Activated CD8-positive, alpha-beta memory T cell treated with anti-CD3 and anti-CD28 coated beads, Interleukin-2, amount 50 U/mL, for 24 hours (primary cell): ENCODE data around the gene TFF2.

Experiments used
- DNase-seq: peaks from one replicate; pipeline ENCODE4 v3.0.0-alpha.2; 2020; ENCODE audit errors: extremely low read depth

The TFF2 gene

DNA sequence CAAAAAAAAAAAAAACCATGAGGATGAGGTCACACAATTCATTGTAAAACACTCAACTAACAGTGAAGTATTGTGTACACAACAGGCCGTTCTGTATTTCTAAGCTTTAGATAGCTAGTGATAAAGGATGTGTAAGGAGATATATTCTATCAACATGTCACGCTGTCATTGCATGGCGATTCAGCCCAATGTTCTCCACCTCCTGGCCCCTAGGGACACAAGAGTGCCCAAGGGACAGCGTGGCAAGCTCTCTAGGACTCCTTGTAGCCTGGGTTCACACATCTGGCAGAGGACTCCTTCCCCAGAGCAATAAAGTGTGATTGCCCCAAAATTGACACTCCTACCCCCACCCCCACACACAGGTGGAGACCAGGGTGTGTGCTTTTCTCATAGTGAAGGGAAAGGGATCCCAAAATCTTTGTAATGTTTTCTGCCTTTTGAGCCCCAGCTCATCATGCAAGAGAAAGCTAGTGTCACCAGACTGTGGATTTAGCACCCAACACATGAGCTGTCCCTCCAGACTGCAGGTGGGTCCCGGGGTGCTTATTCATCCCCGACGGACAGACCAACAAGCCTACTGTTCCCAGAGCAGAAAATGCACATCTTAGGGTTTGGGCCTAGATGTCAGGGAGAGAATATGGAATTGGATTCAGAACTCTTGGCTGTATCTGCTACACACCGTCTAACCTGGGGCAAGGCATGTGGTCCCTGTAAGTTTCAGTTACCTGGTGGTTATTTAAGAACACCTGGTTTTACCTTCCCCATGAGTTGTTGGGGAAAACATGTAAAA lies 33.6 kb upstream of the TFF2 start:
- DNase-seq, result no peak

DNA sequence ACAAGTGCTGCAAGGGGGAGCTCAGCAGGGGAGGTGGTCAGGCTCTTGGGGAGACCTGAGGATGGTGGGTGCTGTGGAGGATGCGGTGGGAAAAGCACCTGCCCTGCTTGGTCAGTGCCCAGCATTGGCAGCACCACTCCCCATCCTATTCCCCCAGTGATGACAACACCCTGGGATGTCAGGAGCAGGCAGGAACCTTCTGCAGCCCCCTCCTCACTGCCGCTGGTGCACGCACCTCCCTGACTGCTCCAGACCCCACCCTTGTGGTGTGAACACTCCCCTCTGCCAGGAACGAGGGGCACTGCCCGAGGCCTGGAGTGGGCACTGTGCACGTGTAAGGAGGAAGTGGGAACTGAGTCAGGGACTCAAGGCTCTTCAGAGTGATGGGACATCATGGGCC lies 32.5 kb upstream of the TFF2 start:
- DNase-seq, result no peak

DNA sequence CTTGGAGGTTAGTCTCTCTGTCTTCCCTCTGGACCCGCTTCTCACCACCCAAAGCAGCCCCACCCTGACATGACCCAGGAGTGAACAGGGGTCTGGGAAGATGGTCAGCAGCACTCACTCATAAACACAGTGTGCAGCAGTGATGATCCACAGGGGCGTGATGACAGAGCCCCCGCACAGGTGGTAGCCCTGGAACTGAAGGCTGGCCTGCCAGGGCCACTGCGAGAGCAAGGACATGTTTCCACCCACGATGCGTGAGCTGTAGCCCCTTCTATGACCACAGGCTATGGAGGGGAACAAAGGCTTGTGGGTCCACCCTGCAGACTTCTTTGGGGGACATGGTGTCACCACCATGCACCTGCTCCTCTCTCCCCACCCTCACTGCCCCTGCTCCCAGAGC lies 32.1 kb upstream of the TFF2 start:
- no peak for DNase-seq

DNA sequence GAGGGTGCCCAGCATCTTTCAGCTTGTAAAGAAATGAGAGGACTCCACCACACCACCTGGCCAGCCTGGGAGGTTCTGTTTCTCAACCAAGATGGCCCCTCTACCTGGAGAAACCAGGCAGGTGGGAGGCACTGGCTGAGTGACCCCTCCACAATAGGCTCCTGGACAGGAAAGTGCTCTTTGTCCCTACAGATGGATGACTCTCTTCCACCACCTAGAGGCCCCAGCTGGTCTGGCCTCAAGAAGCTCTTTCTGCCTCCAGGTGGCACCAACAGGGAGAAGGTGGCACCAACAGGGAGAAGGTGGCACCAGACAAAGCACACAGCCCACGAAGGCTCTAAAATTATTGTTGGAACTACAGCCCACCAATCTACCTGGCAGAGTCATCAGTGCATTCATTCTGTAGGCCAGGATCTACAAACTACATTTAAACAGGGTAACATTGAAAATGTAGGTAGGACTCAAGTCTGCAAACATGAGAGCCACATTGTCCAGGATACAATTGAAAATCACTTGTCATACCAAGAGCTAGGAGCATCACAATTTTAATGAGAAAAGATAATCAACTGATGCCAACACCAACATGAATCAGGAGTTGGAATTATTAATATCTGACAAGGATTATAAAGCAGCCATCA lies 30.7 kb upstream of the TFF2 start:
- DNase-seq, result no peak

DNA sequence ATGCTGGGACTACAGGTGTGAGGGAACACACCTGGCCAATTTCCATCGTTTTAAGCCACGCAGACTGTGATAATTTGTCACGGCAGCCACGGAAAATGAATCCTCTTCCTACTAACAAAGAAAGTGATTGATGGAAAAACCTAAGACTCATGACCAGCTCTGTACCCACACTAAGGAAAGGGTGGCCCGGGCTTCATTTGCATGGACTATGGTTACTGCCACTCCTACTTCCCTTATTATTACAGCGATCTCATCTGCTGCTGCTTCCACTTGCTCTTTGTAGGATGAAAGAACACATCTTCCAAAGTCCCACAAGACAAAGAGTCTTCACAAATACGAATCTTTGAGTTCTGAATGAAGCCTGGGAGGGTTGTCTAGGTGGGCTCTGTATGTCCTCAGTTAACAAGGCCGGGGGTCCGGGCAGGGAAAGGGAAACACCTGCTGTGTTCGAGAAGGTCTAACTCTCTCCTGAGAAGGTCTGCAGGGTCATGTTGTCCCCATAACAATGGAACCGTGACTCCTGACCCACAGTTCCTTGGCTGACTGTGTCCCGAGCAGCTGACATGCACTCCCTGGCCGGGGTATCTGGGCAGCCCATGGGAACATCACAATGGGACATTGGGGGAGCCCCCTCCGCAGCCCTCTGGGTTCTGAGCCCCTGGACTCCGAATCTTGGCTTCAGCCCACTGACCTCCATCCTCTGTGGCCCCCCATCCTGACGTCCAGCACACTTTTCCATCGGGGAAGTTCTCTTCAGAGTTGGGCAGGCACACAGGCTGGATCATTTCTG lies 28.8 kb upstream of the TFF2 start:
- DNase-seq, result no peak

DNA sequence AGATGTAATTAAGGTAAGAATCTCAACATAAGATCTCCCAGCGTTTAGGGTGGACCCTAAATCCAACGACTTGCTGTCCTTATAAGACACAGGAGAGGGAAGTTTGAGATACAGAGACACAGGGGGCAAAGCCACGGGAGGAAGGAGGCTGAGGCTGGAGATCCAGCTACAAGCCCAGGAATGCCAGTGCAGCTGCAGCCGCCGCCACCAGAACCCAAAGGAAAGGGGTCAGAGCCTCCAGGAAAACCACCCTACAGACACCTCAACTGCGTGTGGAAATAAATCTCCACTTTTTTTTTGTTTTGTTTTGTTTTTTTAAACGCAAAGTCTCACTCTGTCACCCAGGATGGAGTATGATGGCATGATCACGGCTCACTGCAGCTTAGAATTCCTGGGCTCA lies 27.6 kb upstream of the TFF2 start:
- DNase-seq, result no peak

DNA sequence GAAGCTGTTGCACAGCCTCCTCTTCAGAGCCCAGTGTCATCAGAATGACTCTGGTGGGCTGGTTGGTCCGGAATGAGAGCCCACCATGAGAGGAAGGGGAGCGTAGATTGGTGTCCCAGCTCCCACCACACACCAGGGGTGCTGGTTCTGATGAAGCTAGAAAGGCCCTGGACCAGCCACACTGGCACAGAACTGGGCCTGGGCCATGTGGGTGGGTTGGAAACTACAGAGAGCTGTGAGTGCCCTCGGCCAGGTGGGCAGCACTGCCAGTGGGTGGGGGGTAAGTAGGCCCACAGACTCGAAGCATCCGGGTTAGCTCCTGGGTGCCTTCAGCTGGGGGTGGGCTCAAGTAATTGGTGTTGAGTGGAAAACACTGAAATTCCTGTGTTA lies 27.2 kb upstream of the TFF2 start:
- no peak for DNase-seq

DNA sequence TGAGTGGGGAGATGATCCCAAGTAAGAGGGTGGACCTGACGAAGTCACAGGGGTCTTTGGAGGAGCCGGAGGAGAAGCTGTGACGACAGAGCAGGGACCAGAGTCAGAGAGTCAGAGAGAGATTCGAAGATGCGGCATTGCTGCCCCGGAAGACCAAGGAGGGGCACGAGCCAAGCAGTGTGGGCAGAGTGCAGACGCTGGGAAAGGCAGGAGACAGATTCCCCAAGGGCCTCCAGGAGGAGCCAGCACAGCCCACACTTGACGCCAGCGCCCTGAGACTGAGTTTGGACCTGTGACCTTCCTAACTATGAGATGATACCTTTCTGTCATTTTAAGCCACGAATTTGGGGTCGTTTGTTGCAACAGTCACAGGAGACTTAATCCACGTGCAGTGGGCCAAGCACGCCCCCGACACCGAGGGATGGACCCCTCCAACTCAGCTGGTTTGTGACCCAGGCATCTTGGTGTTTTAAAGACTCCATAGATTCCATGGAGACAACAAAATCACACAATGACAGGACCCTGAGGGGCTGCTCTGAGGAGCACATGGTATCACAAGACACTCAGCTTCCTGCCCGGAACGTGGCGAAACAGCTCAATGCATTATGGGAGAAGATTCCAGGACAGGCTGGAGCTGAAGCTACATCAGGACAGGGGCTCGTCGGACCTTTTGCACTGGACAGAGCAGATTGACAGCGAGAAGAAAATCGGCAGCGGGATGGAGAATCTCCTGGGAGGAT lies 26.6 kb upstream of the TFF2 start:
- DNase-seq, result no peak

DNA sequence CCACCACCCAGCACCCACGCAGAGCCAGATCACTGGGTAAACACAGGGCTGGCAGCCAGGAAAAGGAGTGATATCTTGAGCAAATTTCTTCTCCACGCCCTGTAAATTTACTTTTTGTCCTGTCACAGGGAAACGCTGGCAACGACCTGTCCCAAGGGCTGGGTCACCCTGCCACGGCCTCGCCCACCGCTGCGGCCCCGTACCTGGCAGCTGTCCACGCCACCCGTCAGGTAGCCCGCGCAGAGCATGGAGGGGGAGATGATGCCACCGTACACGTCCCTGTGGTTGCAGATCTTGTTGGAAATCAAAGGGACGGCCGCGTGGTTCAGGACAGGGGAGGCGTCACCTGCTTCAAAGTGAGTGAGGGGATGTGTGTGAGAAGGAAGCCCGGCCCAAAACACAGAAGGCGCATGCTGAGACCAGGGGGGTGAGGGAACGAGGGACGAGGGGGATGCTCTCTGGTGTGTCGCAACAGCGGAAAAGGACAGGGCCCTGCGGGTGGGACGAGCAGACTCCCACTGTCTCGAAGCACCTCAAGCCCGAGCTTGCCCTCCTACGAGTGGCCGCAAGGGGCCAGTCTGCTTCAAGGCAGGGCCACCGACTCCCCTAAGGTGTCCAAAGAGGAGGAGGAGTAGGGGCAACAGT lies 25.7 kb upstream of the TFF2 start:
- no peak for DNase-seq

DNA sequence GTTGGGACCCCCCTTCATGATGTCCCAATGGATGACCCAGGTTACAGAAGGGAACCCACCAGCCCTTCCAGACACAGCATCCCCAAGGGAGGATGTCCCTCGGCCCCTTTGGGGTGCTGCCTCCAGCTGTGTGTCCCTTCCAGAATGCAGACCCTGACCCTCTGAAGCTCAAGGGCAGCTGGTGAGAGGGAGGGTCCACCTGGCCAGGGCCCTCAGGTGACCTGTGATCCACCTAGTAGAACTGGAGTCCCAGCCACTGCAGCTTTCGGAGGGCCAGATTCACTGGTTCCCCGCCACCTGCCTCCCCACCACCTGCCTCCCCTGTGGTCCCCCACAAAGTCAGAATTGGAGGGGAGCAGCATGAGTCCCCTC lies 25.2 kb upstream of the TFF2 start:
- no peak for DNase-seq

DNA sequence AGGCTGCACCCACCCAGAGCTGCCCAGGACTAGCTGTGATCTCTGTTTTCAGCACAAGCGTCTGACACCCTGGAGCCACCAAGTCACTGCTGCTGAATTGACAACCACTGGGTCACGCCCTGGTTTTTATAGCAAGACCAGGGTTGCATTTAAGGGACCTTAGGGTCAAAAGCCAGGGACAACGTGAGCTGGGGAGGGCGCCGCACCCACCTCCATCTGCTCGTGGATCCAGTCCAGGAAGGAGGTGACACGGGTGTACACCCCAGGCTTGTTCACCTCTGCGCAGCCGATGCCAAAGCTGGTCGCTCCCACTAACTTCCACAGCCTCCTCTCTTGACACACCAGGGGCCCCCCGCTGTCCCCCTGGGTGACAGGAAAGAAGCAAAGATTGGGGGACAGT lies 24.7 kb upstream of the TFF2 start:
- no peak for DNase-seq

DNA sequence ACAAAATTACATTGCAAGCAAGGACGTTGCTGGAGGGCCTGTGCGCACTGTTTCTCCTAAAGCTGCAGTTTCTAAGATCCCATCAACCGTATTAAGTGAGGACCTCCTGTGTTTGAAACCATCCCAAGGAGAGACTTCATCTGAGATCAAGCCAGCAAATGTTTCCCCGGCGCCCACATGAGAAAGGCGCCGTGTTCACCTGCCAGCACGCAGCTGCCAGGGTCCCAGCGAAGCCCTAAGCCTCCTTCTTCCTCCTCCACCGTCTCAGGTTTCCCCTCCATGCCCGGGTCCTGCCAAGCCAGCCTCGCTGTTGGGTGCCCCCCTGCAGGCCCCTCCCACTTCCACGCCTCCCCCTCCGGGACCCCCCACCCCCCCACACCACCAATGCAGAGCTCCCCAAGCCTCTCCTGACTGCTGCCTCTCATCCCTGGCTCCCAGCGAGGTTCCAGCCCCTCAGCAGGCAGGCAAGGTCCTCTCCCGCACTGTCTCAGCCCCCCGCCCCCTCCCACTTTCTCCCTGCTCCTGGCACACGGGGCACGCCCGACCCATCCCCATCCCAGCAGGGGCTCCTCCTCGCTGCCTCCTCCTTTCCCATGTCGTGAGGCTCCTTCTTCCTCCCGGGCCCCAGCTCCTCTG lies 24.2 kb upstream of the TFF2 start:
- DNase-seq, result no peak

DNA sequence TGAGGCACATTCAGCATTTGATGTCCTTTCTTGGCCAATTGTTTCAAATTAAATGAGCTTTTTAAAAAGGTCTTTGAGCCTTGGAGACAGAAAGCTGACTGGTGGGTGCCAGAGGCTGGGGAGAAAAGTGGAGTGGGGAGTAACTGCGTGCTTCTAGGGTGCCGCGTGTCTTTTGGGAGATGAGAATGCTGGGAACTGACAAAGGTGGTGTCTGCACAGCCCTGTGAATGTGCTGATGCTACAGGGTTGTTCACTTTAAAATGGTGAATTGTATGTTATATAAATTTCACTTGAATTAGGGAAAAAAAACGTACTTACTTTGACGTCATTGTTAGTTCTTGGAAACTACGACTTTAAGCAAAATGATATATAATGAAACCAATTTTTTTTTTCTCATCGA lies 23.7 kb upstream of the TFF2 start:
- no peak for DNase-seq

DNA sequence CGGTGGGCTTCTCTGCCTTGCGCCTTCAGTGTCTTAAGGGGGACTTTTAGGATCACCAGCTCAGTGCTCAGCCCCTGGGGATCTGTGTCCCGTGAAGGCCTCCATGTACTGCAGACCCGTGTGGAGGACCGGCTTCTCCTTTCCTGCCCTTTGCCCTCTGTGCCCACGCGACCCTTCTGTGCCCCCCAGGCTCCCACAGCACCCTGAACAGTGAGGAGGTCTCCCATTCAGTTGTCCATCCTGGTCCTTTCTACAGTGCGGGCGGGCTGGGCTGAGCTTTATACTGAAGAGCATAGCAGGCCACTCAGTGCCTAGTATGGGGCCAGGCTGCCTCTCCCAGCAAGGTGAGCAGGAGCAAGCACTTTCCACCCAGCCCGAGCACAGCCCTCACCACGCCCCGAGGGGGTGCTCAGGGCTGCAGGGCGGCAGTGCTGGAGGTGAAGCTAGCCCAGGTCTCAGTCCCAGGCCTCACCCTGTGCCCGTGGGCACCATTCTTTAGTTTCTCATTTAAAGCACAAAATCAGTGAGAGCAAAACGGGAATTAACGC lies 23.2 kb upstream of the TFF2 start:
- DNase-seq, result no peak

DNA sequence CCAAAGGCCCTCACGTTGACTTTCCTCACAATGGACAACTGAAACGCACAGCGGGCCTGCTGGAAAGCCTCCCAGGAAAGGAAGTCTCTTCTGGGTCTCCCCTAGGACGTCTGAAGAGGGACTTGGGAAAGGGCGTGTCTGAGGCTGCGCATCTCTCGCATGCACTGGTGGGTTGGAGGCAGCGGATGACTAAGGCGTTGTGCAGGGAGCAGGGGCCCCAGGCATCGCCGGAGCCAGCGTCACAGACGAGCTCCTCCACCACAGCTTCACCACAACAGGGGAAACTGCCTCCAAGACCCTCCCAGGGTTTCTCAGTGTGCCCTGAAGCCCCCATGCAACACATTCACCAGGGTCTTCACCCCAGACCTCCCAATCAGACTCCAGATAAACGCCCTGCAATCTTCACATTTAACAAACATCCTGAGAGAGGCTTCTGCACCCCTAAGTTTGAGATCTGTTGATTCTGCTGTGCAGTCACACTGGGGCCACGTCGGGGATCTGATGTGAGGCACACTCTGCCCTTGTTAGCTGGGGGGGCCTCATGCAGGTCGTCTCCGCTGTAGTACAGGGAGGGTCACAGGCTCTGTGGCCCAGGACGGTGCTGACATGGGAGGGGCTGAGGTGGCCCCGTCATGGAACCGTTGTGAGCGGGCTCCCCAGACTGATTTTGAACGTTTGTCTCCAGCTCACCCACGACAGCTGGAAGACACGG lies 22.6 kb upstream of the TFF2 start:
- no peak for DNase-seq

DNA sequence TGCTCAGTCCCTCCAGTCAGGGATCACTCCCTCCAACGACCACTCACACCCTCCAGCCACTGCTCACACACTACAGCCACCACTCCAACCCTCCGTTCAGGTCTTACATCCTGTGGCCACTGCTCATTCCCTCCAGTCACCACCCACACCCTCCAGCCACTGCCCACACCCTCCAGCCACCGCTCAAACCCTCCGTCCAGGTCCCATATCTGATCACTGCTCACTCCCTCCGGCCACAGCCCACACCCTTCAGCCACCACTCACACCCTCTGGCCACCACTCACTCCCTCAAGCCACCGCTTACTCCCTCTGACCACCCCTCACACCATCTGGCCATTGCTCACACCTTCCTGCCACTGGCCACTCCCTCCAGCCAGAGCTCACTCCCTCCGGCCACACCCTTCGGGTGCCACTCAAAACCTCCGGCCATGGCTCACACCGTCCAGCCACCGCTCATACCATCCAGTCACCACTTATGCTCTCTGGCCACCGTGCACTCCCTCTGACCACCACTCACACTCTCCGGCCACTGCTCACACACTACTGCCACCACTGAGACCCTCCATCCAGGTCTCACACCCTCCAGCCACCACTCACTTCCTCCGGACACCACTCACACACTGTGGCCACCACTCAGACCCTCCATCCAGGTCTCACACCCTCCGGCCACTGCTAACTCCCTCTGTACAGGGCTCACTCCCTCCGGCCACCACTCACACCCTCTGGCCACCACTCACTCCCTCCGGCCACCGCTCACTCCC lies 20.3 kb upstream of the TFF2 start:
- no peak for DNase-seq

DNA sequence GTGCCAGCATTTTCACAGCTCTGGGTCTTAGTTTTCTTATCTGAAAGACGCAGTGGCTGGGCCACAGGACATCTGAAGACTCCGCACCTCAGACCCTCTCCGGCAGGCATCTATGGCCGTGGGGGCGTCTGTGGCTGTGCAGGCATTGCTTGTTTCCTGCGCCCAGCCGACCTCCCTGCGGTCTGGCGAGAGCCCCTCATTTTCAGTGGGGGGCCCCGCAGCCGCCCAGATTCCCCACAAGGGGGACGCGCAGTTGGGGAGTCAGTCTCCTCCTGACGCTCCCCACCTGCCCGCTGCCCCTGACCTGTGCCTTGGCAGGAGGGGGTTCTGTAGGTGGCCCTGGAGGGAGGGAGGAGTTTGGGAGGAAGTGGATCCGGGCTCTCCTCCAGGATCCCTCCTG lies 19.0 kb upstream of the TFF2 start:
- no peak for DNase-seq

DNA sequence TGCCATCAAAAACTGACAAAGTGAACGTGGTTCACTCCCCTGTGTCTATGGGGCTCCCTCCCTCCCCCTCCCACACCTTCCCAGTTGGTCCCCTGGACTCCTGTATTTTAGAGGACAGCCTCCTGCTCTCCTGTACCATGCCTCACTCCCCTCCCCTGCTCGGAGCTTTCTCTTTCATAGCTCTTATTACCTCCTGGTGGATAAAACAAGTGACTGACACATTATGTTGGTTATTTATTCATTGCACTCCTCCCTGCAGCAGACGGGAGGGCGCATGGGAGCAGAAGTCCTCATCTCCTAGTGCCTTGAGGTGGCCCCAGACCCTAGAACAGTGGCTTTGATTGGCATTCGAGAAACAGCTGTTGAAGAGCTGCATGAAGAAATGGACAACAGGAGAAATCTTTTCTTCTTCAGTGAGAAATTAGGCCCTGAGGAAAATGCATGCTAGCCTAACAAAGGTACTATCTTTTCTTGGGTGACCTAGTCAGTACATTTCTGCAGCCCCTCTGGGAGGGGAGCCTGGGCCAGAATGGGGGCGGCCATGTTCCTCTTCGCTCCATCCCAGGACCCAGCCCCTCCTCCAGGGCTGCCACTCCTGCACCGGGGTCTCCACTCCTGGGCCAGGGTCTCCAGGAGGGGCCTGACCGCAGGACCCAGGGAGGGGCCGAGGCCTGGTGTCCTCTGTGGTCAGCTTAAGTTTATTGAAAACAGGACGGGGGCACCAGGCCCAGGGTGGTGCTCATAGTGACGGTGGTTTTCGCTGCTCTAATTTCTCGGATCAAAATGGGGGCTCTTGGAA lies 16.8 kb upstream of the TFF2 start:
- no peak for DNase-seq
